GM23338 (cell line): ENCODE results near the gene CAMSAP2. TPM values are rescaled to one million over a fixed set of nuclear protein-coding genes. Genes with fewer than 3 reads are reported as not detected.

ENCODE experiments used
- ATAC-seq: fragments of 200-7000 bp; cut with Tn5 transposase; 3 replicates; pipeline ENCODE4 v1.9.1; 2020
- DNase-seq: peaks from one replicate; pipeline ENCODE4 v3.0.0-alpha.2; 2015; ENCODE audit warnings: low spot score
- H2AFZ ChIP-seq: fragments of 200-600 bp; sonication (generic); 2 replicates; pipeline ENCODE4 v1.8.0; 2016; ENCODE audit warnings: antibody characterized with exemption, mild to moderate bottlenecking, moderate library complexity
- H3F3A ChIP-seq: fragments of 200-600 bp; sonication (generic); replicated peaks from 2 replicates; pipeline ENCODE4 v1.8.0; 2017; ENCODE audit warnings: antibody characterized with exemption, mixed run types, low read depth
- H3K27ac ChIP-seq: fragments of 200-600 bp; sonication (generic); 2 replicates; pipeline ENCODE4 v1.6.1; 2016; ENCODE audit warnings: low read depth
- H3K27me3 ChIP-seq: fragments of 200-600 bp; sonication (generic); 2 replicates; pipeline ENCODE4 v1.8.0; 2016; ENCODE audit warnings: mild to moderate bottlenecking, mixed run types, moderate library complexity; ENCODE audit not compliant: insufficient read depth
- H3K36me3 ChIP-seq: fragments of 200-600 bp; sonication (generic); 2 replicates; pipeline ENCODE4 v1.8.0; 2016; ENCODE audit warnings: mild to moderate bottlenecking; ENCODE audit not compliant: insufficient read depth
- H3K4me1 ChIP-seq: fragments of 200-600 bp; sonication (generic); 2 replicates; pipeline ENCODE4 v1.8.0; 2016; ENCODE audit warnings: mild to moderate bottlenecking, moderate library complexity; ENCODE audit not compliant: insufficient read depth
- H3K4me2 ChIP-seq: fragments of 200-600 bp; sonication (generic); 2 replicates; pipeline ENCODE4 v1.7.1; 2017; ENCODE audit warnings: mixed run types
- H3K4me3 ChIP-seq: fragments of 200-600 bp; sonication (generic); 2 replicates; pipeline ENCODE4 v1.6.1; 2016; ENCODE audit warnings: mixed run types
- H3K79me2 ChIP-seq: fragments of 200-600 bp; sonication (generic); replicated peaks from 2 replicates; pipeline ENCODE4 v1.8.0; 2017; ENCODE audit warnings: mild to moderate bottlenecking; ENCODE audit not compliant: insufficient read depth
- H3K9me2 ChIP-seq: fragments of 200-600 bp; sonication (generic); 2 replicates; pipeline ENCODE4 v1.8.0; 2017; ENCODE audit not compliant: insufficient read depth
- H4K20me1 ChIP-seq: fragments of 200-600 bp; sonication (generic); replicated peaks from 2 replicates; pipeline ENCODE4 v1.8.0; 2017; ENCODE audit warnings: mild to moderate bottlenecking; ENCODE audit not compliant: insufficient read depth
- H3K27ac Mint-ChIP-seq: 2 replicates; pipeline ENCODE4 v1.8.0; 2020; ENCODE audit warnings: inconsistent platforms, mild to moderate bottlenecking, moderate library complexity, mixed read lengths
- H3K27me3 Mint-ChIP-seq: 3 replicates; pipeline ENCODE4 v1.8.0; 2022; ENCODE audit warnings: low read depth, mild to moderate bottlenecking, moderate library complexity, mixed read lengths, inconsistent platforms; ENCODE audit not compliant: insufficient read depth, poor library complexity
- H3K36me3 Mint-ChIP-seq: 3 replicates; pipeline ENCODE4 v1.8.0; 2021; ENCODE audit warnings: low read depth, mild to moderate bottlenecking, inconsistent platforms, moderate library complexity, mixed read lengths
- H3K4me1 Mint-ChIP-seq: 3 replicates; pipeline ENCODE4 v1.8.0; 2020; ENCODE audit warnings: mild to moderate bottlenecking, inconsistent platforms, mixed read lengths
- H3K4me3 Mint-ChIP-seq: 3 replicates; pipeline ENCODE4 v1.8.0; 2021; ENCODE audit warnings: moderate library complexity, mild to moderate bottlenecking, inconsistent platforms, mixed read lengths
- H3K9me3 Mint-ChIP-seq: 3 replicates; pipeline ENCODE4 v1.8.0; 2020; ENCODE audit warnings: moderate library complexity, mild to moderate bottlenecking, inconsistent platforms, mixed read lengths
- EZH2 ChIP-seq: fragments of 200-600 bp; sonication (generic); IDR thresholded peaks from one replicate; pipeline ENCODE4 v1.8.0; 2017; ENCODE audit warnings: antibody characterized with exemption, mild to moderate bottlenecking, low read depth; ENCODE audit not compliant: unreplicated experiment
- JUNB ChIP-seq: IDR thresholded peaks from one replicate; pipeline ENCODE4 v1.6.1; 2016; ENCODE audit warnings: antibody characterized with exemption; ENCODE audit not compliant: unreplicated experiment
- POLR2AphosphoS5 ChIP-seq: IDR thresholded peaks from 2 replicates; pipeline ENCODE4 v1.6.1; 2016; ENCODE audit warnings: antibody characterized with exemption, low read depth
- ZNF114 ChIP-seq: fragments of 250-450 bp; sonication (Bioruptor Pico); IDR thresholded peaks from 2 replicates; pipeline ENCODE4 v1.5.0; 2020; ENCODE audit warnings: mild to moderate bottlenecking, moderate library complexity
- ZNF331 ChIP-seq: fragments of 250-450 bp; sonication (Bioruptor Pico); IDR thresholded peaks from 2 replicates; pipeline ENCODE4 v1.5.0; 2020; ENCODE audit warnings: low read depth, mild to moderate bottlenecking, moderate library complexity
- polyA plus RNA-seq: library from polyadenylated mRNA; unstranded; fragments of >200 nt; fragmentation: Nextera tagmentation; extraction: Ambion mirVana; gene quantifications from 2 replicates; pipeline ENCODE4 v1.2.1, GENCODE V29; 2016
- total RNA-seq: library from RNA; depleted of rRNA; stranded (reverse); fragments of >200 nt; shearing (Covaris generic); gene quantifications from 2 replicates; pipeline ENCODE4 v1.2.3, GENCODE V29; 2014
- TF ChIP-seq, protein P1 (sequence below), 2 experiments: fragments of 200-600 bp in 1 of 2; sonication (generic) in 1 of 2; conservative IDR thresholded peaks; 2 replicates each; pipeline versions ENCODE4 v1.5.1 to v1.6.1; 2016 to 2017; ENCODE audit warnings: antibody characterized with exemption in 2 of 2, low read depth in 2 of 2, mild to moderate bottlenecking in 2 of 2, moderate library complexity in 1 of 2
- TF ChIP-seq, protein P2 (sequence below): IDR thresholded peaks from 2 replicates; pipeline ENCODE4 v1.6.1; 2016; ENCODE audit warnings: antibody characterized with exemption
- TF ChIP-seq, protein P3 (sequence below): IDR thresholded peaks from one replicate; pipeline ENCODE4 v1.6.1; 2018; ENCODE audit warnings: antibody characterized with exemption; ENCODE audit not compliant: unreplicated experiment
- TF ChIP-seq, protein P4 (sequence below): fragments of 250-450 bp; sonication (Bioruptor Pico); IDR thresholded peaks from 2 replicates; pipeline ENCODE4 v1.5.0; 2020; ENCODE audit warnings: mild to moderate bottlenecking, moderate library complexity

Gene CAMSAP2
- total and polyA plus RNA-seq, 2 experiments from 2014 or later: 9.1 to 21.3 TPM

DNA sequence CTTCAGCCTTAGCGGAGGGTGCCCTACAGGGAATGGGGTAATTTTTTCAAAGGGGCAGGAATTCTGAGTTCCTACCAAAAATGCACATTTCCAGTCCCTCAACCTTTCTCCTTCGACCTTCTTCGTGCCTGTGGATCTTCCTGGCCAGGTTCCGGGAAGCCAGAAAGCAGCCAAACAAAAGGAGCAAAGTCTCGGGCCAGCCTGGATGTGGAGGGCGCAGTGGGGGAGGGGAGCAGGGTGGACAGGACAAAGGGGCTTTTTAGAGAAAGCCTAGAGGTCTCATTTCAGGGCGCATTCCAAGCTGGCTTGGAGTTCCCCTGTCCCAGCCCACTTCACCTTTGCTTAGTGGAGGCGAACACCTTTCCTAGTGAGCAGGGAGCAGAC lies 153.1 kb downstream of the CAMSAP2 start (continued):
- TF ChIP-seq, protein P1, sequence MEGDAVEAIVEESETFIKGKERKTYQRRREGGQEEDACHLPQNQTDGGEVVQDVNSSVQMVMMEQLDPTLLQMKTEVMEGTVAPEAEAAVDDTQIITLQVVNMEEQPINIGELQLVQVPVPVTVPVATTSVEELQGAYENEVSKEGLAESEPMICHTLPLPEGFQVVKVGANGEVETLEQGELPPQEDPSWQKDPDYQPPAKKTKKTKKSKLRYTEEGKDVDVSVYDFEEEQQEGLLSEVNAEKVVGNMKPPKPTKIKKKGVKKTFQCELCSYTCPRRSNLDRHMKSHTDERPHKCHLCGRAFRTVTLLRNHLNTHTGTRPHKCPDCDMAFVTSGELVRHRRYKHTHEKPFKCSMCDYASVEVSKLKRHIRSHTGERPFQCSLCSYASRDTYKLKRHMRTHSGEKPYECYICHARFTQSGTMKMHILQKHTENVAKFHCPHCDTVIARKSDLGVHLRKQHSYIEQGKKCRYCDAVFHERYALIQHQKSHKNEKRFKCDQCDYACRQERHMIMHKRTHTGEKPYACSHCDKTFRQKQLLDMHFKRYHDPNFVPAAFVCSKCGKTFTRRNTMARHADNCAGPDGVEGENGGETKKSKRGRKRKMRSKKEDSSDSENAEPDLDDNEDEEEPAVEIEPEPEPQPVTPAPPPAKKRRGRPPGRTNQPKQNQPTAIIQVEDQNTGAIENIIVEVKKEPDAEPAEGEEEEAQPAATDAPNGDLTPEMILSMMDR (conservative IDR thresholded peaks at IDR 0.05; ENCODE audit: low read depth in 2 of 2): no peak
- TF ChIP-seq ZNF114 (CRISPR knock-in tag): no peak
- TF ChIP-seq, protein P2, sequence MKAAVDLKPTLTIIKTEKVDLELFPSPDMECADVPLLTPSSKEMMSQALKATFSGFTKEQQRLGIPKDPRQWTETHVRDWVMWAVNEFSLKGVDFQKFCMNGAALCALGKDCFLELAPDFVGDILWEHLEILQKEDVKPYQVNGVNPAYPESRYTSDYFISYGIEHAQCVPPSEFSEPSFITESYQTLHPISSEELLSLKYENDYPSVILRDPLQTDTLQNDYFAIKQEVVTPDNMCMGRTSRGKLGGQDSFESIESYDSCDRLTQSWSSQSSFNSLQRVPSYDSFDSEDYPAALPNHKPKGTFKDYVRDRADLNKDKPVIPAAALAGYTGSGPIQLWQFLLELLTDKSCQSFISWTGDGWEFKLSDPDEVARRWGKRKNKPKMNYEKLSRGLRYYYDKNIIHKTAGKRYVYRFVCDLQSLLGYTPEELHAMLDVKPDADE: no peak
- TF ChIP-seq ZNF331 (CRISPR knock-in tag): no peak
- peak; percentile 60 for TF ChIP-seq POLR2AphosphoS5
- TF ChIP-seq EZH2: no peak
- TF ChIP-seq, protein P3, sequence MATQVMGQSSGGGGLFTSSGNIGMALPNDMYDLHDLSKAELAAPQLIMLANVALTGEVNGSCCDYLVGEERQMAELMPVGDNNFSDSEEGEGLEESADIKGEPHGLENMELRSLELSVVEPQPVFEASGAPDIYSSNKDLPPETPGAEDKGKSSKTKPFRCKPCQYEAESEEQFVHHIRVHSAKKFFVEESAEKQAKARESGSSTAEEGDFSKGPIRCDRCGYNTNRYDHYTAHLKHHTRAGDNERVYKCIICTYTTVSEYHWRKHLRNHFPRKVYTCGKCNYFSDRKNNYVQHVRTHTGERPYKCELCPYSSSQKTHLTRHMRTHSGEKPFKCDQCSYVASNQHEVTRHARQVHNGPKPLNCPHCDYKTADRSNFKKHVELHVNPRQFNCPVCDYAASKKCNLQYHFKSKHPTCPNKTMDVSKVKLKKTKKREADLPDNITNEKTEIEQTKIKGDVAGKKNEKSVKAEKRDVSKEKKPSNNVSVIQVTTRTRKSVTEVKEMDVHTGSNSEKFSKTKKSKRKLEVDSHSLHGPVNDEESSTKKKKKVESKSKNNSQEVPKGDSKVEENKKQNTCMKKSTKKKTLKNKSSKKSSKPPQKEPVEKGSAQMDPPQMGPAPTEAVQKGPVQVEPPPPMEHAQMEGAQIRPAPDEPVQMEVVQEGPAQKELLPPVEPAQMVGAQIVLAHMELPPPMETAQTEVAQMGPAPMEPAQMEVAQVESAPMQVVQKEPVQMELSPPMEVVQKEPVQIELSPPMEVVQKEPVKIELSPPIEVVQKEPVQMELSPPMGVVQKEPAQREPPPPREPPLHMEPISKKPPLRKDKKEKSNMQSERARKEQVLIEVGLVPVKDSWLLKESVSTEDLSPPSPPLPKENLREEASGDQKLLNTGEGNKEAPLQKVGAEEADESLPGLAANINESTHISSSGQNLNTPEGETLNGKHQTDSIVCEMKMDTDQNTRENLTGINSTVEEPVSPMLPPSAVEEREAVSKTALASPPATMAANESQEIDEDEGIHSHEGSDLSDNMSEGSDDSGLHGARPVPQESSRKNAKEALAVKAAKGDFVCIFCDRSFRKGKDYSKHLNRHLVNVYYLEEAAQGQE: no peak

DNA sequence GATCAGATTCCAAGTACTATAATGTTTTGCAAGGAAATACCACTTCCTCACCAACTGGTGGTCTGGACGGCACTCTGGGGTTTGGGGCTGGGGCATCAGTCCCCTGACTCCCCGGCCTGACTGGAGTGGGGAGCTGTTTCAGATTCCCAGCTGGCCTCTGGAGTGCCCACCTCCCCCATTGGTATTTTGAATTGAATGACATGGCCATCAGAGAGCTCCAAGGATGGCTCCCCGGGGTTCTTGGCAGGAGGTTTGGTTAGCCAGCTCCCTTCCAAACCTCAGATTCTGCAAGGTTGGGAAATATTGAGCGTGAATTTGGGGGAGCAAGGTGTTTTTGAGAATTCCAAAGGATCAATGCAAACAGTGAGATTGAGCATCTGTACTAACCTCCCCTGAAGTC lies 153.9 kb downstream of the CAMSAP2 start:
- Histone ChIP-seq H3K4me1 (peaks cover 62% of the 10 kb centered on the region), H3F3A (0 out of 2 replicates have a peak, but pooled peaks cover 9% of the 10 kb centered on the region), H3K79me2 (peaks cover 56% of the 10 kb centered on the region), H2AFZ (no peak overlapping the region), H3K27ac (peak overlapping the region; percentile 99), H3K4me3 (peak overlapping the region; percentile 74), H3K9me2 (no peaks in the 10 kb centered on the region), H3K27me3 (no peaks in the 10 kb centered on the region), H4K20me1 (no peaks in the 10 kb centered on the region; the same call in 1 of the 2 replicates), H3K36me3 (no peaks in the 10 kb centered on the region), H3K4me2 (peak overlapping the region; percentile 95)
- ATAC-seq (peak; percentile 4), DNase-seq (peak; percentile 63)
- Mint-ChIP-seq H3K4me1 (peaks cover 74% of the 10 kb centered on the region), H3K36me3 (peaks cover 8% of the 10 kb centered on the region; the same call in 2 of the 3 replicates), H3K27me3 (peaks cover 33% of the 10 kb centered on the region), H3K4me3 (peak overlapping the region; percentile 85), H3K9me3 (no peaks in the 10 kb centered on the region; the same call in 2 of the 3 replicates), H3K27ac (peak overlapping the region; percentile 95)
- TF ChIP-seq JUNB (no peak), ZNF114 (CRISPR knock-in tag) (no peak), POLR2AphosphoS5 (no peak; the same call in 1 of the 2 replicates), ZNF331 (CRISPR knock-in tag) (no peak)
- TF ChIP-seq, protein P4, sequence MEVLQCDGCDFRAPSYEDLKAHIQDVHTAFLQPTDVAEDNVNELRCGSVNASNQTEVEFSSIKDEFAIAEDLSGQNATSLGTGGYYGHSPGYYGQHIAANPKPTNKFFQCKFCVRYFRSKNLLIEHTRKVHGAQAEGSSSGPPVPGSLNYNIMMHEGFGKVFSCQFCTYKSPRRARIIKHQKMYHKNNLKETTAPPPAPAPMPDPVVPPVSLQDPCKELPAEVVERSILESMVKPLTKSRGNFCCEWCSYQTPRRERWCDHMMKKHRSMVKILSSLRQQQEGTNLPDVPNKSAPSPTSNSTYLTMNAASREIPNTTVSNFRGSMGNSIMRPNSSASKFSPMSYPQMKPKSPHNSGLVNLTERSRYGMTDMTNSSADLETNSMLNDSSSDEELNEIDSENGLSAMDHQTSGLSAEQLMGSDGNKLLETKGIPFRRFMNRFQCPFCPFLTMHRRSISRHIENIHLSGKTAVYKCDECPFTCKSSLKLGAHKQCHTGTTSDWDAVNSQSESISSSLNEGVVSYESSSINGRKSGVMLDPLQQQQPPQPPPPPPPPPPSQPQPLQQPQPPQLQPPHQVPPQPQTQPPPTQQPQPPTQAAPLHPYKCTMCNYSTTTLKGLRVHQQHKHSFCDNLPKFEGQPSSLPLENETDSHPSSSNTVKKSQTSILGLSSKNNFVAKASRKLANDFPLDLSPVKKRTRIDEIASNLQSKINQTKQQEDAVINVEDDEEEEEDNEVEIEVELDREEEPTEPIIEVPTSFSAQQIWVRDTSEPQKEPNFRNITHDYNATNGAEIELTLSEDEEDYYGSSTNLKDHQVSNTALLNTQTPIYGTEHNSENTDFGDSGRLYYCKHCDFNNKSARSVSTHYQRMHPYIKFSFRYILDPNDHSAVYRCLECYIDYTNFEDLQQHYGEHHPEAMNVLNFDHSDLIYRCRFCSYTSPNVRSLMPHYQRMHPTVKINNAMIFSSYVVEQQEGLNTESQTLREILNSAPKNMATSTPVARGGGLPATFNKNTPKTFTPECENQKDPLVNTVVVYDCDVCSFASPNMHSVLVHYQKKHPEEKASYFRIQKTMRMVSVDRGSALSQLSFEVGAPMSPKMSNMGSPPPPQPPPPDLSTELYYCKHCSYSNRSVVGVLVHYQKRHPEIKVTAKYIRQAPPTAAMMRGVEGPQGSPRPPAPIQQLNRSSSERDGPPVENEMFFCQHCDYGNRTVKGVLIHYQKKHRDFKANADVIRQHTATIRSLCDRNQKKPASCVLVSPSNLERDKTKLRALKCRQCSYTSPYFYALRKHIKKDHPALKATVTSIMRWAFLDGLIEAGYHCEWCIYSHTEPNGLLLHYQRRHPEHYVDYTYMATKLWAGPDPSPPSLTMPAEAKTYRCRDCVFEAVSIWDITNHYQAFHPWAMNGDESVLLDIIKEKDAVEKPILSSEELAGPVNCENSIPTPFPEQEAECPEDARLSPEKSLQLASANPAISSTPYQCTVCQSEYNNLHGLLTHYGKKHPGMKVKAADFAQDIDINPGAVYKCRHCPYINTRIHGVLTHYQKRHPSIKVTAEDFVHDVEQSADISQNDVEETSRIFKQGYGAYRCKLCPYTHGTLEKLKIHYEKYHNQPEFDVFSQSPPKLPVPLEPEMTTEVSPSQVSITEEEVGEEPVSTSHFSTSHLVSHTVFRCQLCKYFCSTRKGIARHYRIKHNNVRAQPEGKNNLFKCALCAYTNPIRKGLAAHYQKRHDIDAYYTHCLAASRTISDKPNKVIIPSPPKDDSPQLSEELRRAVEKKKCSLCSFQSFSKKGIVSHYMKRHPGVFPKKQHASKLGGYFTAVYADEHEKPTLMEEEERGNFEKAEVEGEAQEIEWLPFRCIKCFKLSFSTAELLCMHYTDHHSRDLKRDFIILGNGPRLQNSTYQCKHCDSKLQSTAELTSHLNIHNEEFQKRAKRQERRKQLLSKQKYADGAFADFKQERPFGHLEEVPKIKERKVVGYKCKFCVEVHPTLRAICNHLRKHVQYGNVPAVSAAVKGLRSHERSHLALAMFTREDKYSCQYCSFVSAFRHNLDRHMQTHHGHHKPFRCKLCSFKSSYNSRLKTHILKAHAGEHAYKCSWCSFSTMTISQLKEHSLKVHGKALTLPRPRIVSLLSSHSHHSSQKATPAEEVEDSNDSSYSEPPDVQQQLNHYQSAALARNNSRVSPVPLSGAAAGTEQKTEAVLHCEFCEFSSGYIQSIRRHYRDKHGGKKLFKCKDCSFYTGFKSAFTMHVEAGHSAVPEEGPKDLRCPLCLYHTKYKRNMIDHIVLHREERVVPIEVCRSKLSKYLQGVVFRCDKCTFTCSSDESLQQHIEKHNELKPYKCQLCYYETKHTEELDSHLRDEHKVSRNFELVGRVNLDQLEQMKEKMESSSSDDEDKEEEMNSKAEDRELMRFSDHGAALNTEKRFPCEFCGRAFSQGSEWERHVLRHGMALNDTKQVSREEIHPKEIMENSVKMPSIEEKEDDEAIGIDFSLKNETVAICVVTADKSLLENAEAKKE (CRISPR knock-in tag): no peak
- TF ChIP-seq, protein P1 (conservative IDR thresholded peaks at IDR 0.05; ENCODE audit: low read depth in 2 of 2): no peak
